WTC11 (cell line): ENCODE measurements around the gene TBX5. TPM values are rescaled to one million over a fixed set of nuclear protein-coding genes. Genes with fewer than 3 reads are reported as not detected.
A peak's percentile ranks its signal among the peaks of the same experiment; 100 is the strongest.

ENCODE experiments used
- ATAC-seq: fragments of 200-7000 bp; cut with Tn5 transposase; 2 replicates; pipeline ENCODE4 v1.10.0; 2021; ENCODE audit warnings: mild to moderate bottlenecking, moderate library complexity
- CTCF ChIA-PET: fragments of 300-600 bp; sonication (Branson Sonifier 250); formaldehyde crosslinking; loops from one replicate; lab custom pipeline; 2021; ENCODE audit warnings: antibody characterized with exemption; lab: Charles Lee
- POLR2A ChIA-PET: fragments of 350-600 bp; sonication (Branson Sonifier 250); formaldehyde crosslinking; loops from one replicate; lab custom pipeline; 2021; ENCODE audit warnings: antibody characterized with exemption; lab: Charles Lee
- DNase-seq: peaks from one replicate; pipeline ENCODE4 v3.0.0; 2021; ENCODE audit warnings: low spot score
- H3K27ac Mint-ChIP-seq: 2 replicates; pipeline ENCODE4 v1.8.0; 2021; ENCODE audit warnings: mixed read lengths
- H3K27me3 Mint-ChIP-seq: 2 replicates; pipeline ENCODE4 v1.8.0; 2021; ENCODE audit warnings: low read depth, mild to moderate bottlenecking, moderate library complexity, mixed read lengths
- H3K36me3 Mint-ChIP-seq: 2 replicates; pipeline ENCODE4 v1.8.0; 2021; ENCODE audit warnings: mixed read lengths
- H3K4me1 Mint-ChIP-seq: 2 replicates; pipeline ENCODE4 v1.8.0; 2022; ENCODE audit warnings: mixed read lengths
- H3K4me3 Mint-ChIP-seq: 2 replicates; pipeline ENCODE4 v1.8.0; 2021; ENCODE audit warnings: mild to moderate bottlenecking, moderate library complexity, mixed read lengths
- H3K9me3 Mint-ChIP-seq: 2 replicates; pipeline ENCODE4 v1.8.0; 2021; ENCODE audit warnings: mixed read lengths
- ATF3 ChIP-seq: sonication (generic); formaldehyde crosslinking; conservative IDR thresholded peaks from 2 replicates; pipeline ENCODE4 v1.8.1; 2022; ENCODE audit warnings: mild to moderate bottlenecking, missing genetic modification reagents
- ELF4 ChIP-seq: sonication (generic); formaldehyde crosslinking; IDR thresholded peaks from 2 replicates; pipeline ENCODE4 v1.8.1; 2022; ENCODE audit warnings: low read depth, mild to moderate bottlenecking, moderate library complexity, missing genetic modification reagents
- EMX1 ChIP-seq: fragments of 250-450 bp; sonication (Bioruptor Pico); IDR thresholded peaks from 2 replicates; pipeline ENCODE4 v1.8.0; 2021; ENCODE audit warnings: mild to moderate bottlenecking
- ERG ChIP-seq: fragments of 250-450 bp; sonication (Bioruptor Pico); IDR thresholded peaks from 2 replicates; pipeline ENCODE4 v1.8.0; 2021; ENCODE audit warnings: mild to moderate bottlenecking
- FOXK1 ChIP-seq: sonication (generic); formaldehyde crosslinking; IDR thresholded peaks from 2 replicates; pipeline ENCODE4 v1.8.0; 2022; ENCODE audit warnings: mild to moderate bottlenecking, moderate library complexity, missing genetic modification reagents
- JAZF1 ChIP-seq: fragments of 250-450 bp; sonication (Bioruptor Pico); IDR thresholded peaks from 2 replicates; pipeline ENCODE4 v1.9.0; 2021; ENCODE audit warnings: moderate library complexity, mild to moderate bottlenecking, inconsistent platforms
- JUN ChIP-seq: sonication (generic); formaldehyde crosslinking; IDR thresholded peaks from 2 replicates; pipeline ENCODE4 v1.8.0; 2023; ENCODE audit warnings: mild to moderate bottlenecking, missing genetic modification reagents
- MXD4 ChIP-seq: fragments of 250-450 bp; sonication (Bioruptor Pico); IDR thresholded peaks from 2 replicates; pipeline ENCODE4 v1.8.0; 2021; ENCODE audit warnings: mild to moderate bottlenecking, moderate library complexity, borderline replicate concordance
- MYBL2 ChIP-seq: sonication (generic); formaldehyde crosslinking; IDR thresholded peaks from 2 replicates; pipeline ENCODE4 v1.8.1; 2023; ENCODE audit warnings: mild to moderate bottlenecking, moderate library complexity, missing genetic modification reagents
- TCF7 ChIP-seq: sonication (generic); formaldehyde crosslinking; IDR thresholded peaks from 2 replicates; pipeline ENCODE4 v1.8.0; 2022; ENCODE audit warnings: mild to moderate bottlenecking, low read depth, missing genetic modification reagents, moderate library complexity
- ZNF263 ChIP-seq: sonication (generic); formaldehyde crosslinking; IDR thresholded peaks from 2 replicates; pipeline ENCODE4 v1.8.1; 2022; ENCODE audit warnings: low read depth, mild to moderate bottlenecking, moderate library complexity, missing genetic modification reagents
- ZNF416 ChIP-seq: fragments of 250-450 bp; sonication (Bioruptor Pico); IDR thresholded peaks from 2 replicates; pipeline ENCODE4 v1.9.0; 2021; ENCODE audit warnings: mild to moderate bottlenecking, inconsistent platforms
- ZNF512 ChIP-seq: sonication (generic); formaldehyde crosslinking; IDR thresholded peaks from 2 replicates; pipeline ENCODE4 v1.8.1; 2022; ENCODE audit warnings: missing genetic modification reagents, borderline replicate concordance
- total RNA-seq: library from RNA; stranded (reverse); gene quantifications from 3 replicates; pipeline ENCODE4 v1.2.3, GENCODE V29; 2021
- TF ChIP-seq, protein P1 (sequence below): sonication (generic); formaldehyde crosslinking; IDR thresholded peaks from 2 replicates; pipeline ENCODE4 v1.8.0; 2022; ENCODE audit warnings: missing genetic modification reagents
- TF ChIP-seq, protein P2 (sequence below): fragments of 250-450 bp; sonication (Bioruptor Pico); IDR thresholded peaks from 2 replicates; pipeline ENCODE4 v1.9.0; 2021; ENCODE audit warnings: mild to moderate bottlenecking
- TF ChIP-seq, protein P3 (sequence below): sonication (generic); formaldehyde crosslinking; IDR thresholded peaks from 2 replicates; pipeline ENCODE4 v1.8.0; 2022; ENCODE audit warnings: mild to moderate bottlenecking, missing genetic modification reagents

The TBX5 gene
- total RNA-seq, 1 experiment from 2014 or later: 0.33 TPM

DNA sequence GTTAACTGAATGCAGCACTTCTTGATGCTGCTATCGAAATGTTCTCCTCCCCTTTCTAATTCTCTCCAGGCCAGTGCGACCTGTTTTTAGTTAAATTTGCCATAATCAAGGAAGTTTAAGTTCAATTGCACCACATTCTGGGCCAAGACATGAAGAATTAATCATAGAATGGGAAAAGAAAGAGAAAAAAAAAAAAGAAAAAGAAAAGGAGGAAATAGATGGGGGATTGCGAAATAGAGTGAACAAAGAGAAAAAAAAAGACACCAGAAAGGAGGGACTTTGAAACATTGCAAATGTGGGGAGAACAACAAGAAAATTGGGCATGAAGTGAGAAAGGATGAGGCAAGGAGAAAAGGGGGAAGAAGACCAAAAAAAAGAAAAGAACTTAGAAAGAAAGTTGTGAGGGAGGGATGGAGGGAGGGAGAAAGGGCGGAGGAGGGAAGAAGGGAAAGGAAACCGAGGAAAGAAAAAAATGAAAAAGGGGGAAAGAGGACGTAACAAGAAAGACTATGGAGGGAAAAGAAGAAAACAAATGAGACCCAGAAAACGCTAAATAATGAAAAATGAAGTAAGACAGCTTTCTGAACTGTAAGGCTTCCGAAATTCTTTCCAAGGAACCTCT lies 32.8 kb upstream of the TBX5 start:
- H3K4me3 Mint-ChIP-seq: peak overlapping the region; percentile 29
- CTCF ChIA-PET: interaction anchor here (0.6 to 1.6 kb wide), 9 partner anchors 25 to 273 kb away, joined by 3 to 9 read pairs (median 3); partner anchors contain the start of gene TBX3
- TF ChIP-seq ELF4 (no peak), ZNF512 (CRISPR knock-in tag) (0 out of 2 replicates have a peak, but pooled peaks have one; percentile 55)
- TF ChIP-seq, all 79 proteins: peak for 1
- no peak for DNase-seq
- H3K27ac Mint-ChIP-seq: no peak overlapping the region
- H3K9me3 Mint-ChIP-seq: peaks cover 6% of the 10 kb centered on the region
- no peak for ATAC-seq
- H3K27me3 Mint-ChIP-seq: peaks cover 96% of the 10 kb centered on the region
- H3K36me3 Mint-ChIP-seq: peaks cover 5% of the 10 kb centered on the region
- POLR2A ChIA-PET: interaction anchor here (0.9 to 1.1 kb wide), 2 partner anchors 30 to 34 kb away, joined by 3 read pairs; no protein-coding TSS in a partner anchor
- peaks cover 33% of the 10 kb centered on the region for H3K4me1 Mint-ChIP-seq

DNA sequence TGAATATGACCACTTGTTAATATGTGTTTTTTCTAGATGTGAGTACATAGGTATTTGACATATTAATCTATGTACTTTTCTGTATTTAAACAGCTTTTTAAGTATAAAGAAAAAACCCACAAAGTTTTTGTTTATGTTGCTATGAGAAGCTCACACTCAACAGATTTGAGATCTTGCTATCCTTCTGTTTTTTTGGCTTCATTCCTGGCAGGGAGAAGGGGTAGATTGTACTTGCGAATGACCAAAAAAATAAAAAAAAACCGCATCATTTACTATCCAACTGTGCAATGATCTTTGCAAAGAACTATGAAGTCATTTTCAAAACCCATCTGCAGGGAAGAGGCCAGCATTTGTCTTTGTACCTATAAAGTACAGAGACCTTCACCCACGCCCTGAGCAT lies 28.4 kb upstream of the TBX5 start:
- ChIA-PET POLR2A (no interaction called here), CTCF (no interaction called here)
- Mint-ChIP-seq H3K36me3 (peaks cover 5% of the 10 kb centered on the region), H3K4me3 (no peak overlapping the region), H3K27ac (no peak overlapping the region), H3K27me3 (peaks cover 83% of the 10 kb centered on the region), H3K9me3 (peaks cover 6% of the 10 kb centered on the region), H3K4me1 (peaks cover 20% of the 10 kb centered on the region)
- ATAC-seq: no peak
- DNase-seq: no peak
- no peak for TF ChIP-seq ATF3 (CRISPR knock-in tag)
- no peak for TF ChIP-seq MXD4
- TF ChIP-seq, protein P1, sequence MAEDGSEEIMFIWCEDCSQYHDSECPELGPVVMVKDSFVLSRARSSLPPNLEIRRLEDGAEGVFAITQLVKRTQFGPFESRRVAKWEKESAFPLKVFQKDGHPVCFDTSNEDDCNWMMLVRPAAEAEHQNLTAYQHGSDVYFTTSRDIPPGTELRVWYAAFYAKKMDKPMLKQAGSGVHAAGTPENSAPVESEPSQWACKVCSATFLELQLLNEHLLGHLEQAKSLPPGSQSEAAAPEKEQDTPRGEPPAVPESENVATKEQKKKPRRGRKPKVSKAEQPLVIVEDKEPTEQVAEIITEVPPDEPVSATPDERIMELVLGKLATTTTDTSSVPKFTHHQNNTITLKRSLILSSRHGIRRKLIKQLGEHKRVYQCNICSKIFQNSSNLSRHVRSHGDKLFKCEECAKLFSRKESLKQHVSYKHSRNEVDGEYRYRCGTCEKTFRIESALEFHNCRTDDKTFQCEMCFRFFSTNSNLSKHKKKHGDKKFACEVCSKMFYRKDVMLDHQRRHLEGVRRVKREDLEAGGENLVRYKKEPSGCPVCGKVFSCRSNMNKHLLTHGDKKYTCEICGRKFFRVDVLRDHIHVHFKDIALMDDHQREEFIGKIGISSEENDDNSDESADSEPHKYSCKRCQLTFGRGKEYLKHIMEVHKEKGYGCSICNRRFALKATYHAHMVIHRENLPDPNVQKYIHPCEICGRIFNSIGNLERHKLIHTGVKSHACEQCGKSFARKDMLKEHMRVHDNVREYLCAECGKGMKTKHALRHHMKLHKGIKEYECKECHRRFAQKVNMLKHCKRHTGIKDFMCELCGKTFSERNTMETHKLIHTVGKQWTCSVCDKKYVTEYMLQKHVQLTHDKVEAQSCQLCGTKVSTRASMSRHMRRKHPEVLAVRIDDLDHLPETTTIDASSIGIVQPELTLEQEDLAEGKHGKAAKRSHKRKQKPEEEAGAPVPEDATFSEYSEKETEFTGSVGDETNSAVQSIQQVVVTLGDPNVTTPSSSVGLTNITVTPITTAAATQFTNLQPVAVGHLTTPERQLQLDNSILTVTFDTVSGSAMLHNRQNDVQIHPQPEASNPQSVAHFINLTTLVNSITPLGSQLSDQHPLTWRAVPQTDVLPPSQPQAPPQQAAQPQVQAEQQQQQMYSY (CRISPR knock-in tag): no peak
- TF ChIP-seq EMX1 (CRISPR knock-in tag): no peak
- TF ChIP-seq ZNF512 (CRISPR knock-in tag): no peak
- TF ChIP-seq, protein P2, sequence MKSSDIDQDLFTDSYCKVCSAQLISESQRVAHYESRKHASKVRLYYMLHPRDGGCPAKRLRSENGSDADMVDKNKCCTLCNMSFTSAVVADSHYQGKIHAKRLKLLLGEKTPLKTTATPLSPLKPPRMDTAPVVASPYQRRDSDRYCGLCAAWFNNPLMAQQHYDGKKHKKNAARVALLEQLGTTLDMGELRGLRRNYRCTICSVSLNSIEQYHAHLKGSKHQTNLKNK (CRISPR knock-in tag): no peak
- TF ChIP-seq FOXK1: no peak
- TF ChIP-seq JUN (CRISPR knock-in tag): no peak
- no peak for TF ChIP-seq ERG (CRISPR knock-in tag)
- TF ChIP-seq JAZF1: no peak
- no peak for TF ChIP-seq ZNF416 (CRISPR knock-in tag)
- TF ChIP-seq ZNF263 (CRISPR knock-in tag): no peak
- TF ChIP-seq, protein P3, sequence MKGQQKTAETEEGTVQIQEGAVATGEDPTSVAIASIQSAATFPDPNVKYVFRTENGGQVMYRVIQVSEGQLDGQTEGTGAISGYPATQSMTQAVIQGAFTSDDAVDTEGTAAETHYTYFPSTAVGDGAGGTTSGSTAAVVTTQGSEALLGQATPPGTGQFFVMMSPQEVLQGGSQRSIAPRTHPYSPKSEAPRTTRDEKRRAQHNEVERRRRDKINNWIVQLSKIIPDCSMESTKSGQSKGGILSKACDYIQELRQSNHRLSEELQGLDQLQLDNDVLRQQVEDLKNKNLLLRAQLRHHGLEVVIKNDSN (CRISPR knock-in tag): no peak
- TF ChIP-seq TCF7 (CRISPR knock-in tag): no peak
- no peak for TF ChIP-seq MYBL2
